DND-41 (cell line): ENCODE data around the gene MAP3K2.

ENCODE experiments used
- ATAC-seq: fragments of 200-7000 bp; cut with Tn5 transposase; 3 replicates; pipeline ENCODE4 v1.9.1; 2021; ENCODE audit warnings: low read depth; ENCODE audit not compliant: insufficient read depth
- DNase-seq: peaks from one replicate; pipeline ENCODE4 v3.0.0-alpha.2; 2020
- H2AFZ ChIP-seq: 2 replicates; pipeline ENCODE4 v1.6.0; 2012; ENCODE audit warnings: low read depth, low read length
- H3K27ac ChIP-seq: 2 replicates; pipeline ENCODE4 v1.5.1; 2012; ENCODE audit warnings: low read length, inconsistent platforms
- H3K27me3 ChIP-seq: fragments of 200-600 bp; sonication (generic); 2 replicates; pipeline ENCODE4 v1.6.0; 2012; ENCODE audit warnings: low read length, mild to moderate bottlenecking, inconsistent platforms; ENCODE audit not compliant: insufficient read depth, poor library complexity
- H3K36me3 ChIP-seq: 2 replicates; pipeline ENCODE4 v1.5.1; 2012; ENCODE audit warnings: low read length, inconsistent platforms; ENCODE audit not compliant: insufficient read depth
- H3K4me1 ChIP-seq: 2 replicates; pipeline ENCODE4 v1.5.1; 2012; ENCODE audit warnings: mild to moderate bottlenecking, low read length; ENCODE audit not compliant: insufficient read depth
- H3K4me2 ChIP-seq: 2 replicates; pipeline ENCODE4 v1.6.0; 2012; ENCODE audit warnings: mild to moderate bottlenecking, moderate library complexity, low read length, inconsistent platforms; ENCODE audit not compliant: insufficient read depth
- H3K4me3 ChIP-seq, 2 experiments: fragments of 200-600 bp in 1 of 2; shearing (Covaris generic) in 1 of 2; 2 replicates each; pipeline ENCODE4 v1.5.1; 2012 to 2016; ENCODE audit warnings: inconsistent platforms in 2 of 2, low read length in 2 of 2, mild to moderate bottlenecking in 2 of 2, low read depth in 1 of 2, moderate library complexity in 1 of 2
- H3K79me2 ChIP-seq: 2 replicates; pipeline ENCODE4 v1.6.0; 2012; ENCODE audit warnings: low read length, inconsistent platforms; ENCODE audit not compliant: insufficient read depth
- H3K9ac ChIP-seq: 2 replicates; pipeline ENCODE4 v1.6.0; 2012; ENCODE audit warnings: low read depth, mild to moderate bottlenecking, inconsistent platforms, low read length, moderate library complexity
- H3K9me3 ChIP-seq: 2 replicates; pipeline ENCODE4 v1.5.1; 2012; ENCODE audit warnings: low read length, moderate library complexity, mild to moderate bottlenecking, inconsistent platforms; ENCODE audit not compliant: insufficient read depth, severe bottlenecking
- H4K20me1 ChIP-seq: 2 replicates; pipeline ENCODE4 v1.6.0; 2012; ENCODE audit warnings: low read length; ENCODE audit not compliant: insufficient read depth
- CTCF ChIP-seq: IDR thresholded peaks from 2 replicates; pipeline ENCODE4 v1.5.1; 2012; ENCODE audit warnings: borderline replicate concordance, low read length, moderate library complexity, mild to moderate bottlenecking; ENCODE audit not compliant: poor library complexity, severe bottlenecking; ENCODE audit errors: extremely low read depth
- EZH2 ChIP-seq: IDR thresholded peaks from 3 replicates; pipeline ENCODE4 v1.6.1; 2012; ENCODE audit warnings: borderline replicate concordance, low read depth, mild to moderate bottlenecking, moderate library complexity, low read length, inconsistent platforms; ENCODE audit not compliant: severe bottlenecking

Gene MAP3K2

GRCh38 chr2:127387655-127388422, at the start of gene MAP3K2:
Gene MAP3K2 (minus strand): TSS chr2:127387975. CDS start chr2:127343129, 44,846 bp downstream.
- Histone ChIP-seq H3K9ac (peak within 1 kb of the TSS; percentile 99), H3K4me1 (peaks cover 43% of the 10 kb centered on the region), H3K4me2 (peak within 1 kb of the TSS; percentile 74), H3K9me3 (no peaks in the 10 kb centered on the region), H3K79me2 (peaks cover 47% of the 10 kb centered on the region), H2AFZ (peak within 1 kb of the TSS; percentile 88), H3K27ac (peak within 1 kb of the TSS; percentile 90), H3K36me3 (peaks cover 8% of the 10 kb centered on the region), H3K4me3 (peak within 1 kb of the TSS; percentile 78 to 82), H4K20me1 (peaks cover 28% of the 10 kb centered on the region), H3K27me3 (no peaks in the 10 kb centered on the region)
- TF ChIP-seq CTCF (no peak), EZH2 (no peak)
- ATAC-seq (peak; percentile 75), DNase-seq (peak; percentile 93)

- no peak for TF ChIP-seq EZH2
- TF ChIP-seq CTCF, result no peak
- no peaks in the 10 kb centered on the region for H3K36me3 ChIP-seq
- H3K9me3 ChIP-seq, result peaks cover 3% of the 10 kb centered on the region
- H3K4me3 ChIP-seq, result no peak overlapping the region
- H2AFZ ChIP-seq, result no peak overlapping the region
- H3K9ac ChIP-seq, result no peak overlapping the region
- H3K27me3 ChIP-seq, result no peaks in the 10 kb centered on the region
- H4K20me1 ChIP-seq, result no peaks in the 10 kb centered on the region
- no peak for ATAC-seq
- H3K4me2 ChIP-seq, result no peak overlapping the region
- no peaks in the 10 kb centered on the region for H3K4me1 ChIP-seq
- no peak overlapping the region for H3K27ac ChIP-seq
- DNase-seq, result no peak
- no peaks in the 10 kb centered on the region for H3K79me2 ChIP-seq
Measured at GRCh38 chr2:127437056-127437455, 49.3 kb upstream of the MAP3K2 start.

GRCh38 chr2:127434515-127434914, 46.7 kb upstream of the MAP3K2 start:
- no peaks in the 10 kb centered on the region for H4K20me1 ChIP-seq
- H3K27ac ChIP-seq, result no peak overlapping the region
- H3K9me3 ChIP-seq, result no peaks in the 10 kb centered on the region
- no peaks in the 10 kb centered on the region for H3K36me3 ChIP-seq
- no peaks in the 10 kb centered on the region for H3K4me1 ChIP-seq
- no peak overlapping the region for H3K4me3 ChIP-seq
- no peak for ATAC-seq
- TF ChIP-seq CTCF, result no peak
- TF ChIP-seq EZH2, result no peak
- H3K79me2 ChIP-seq, result no peaks in the 10 kb centered on the region
- H3K9ac ChIP-seq, result no peak overlapping the region
- H3K27me3 ChIP-seq, result no peaks in the 10 kb centered on the region
- H3K4me2 ChIP-seq, result no peak overlapping the region
- no peak for DNase-seq
- no peak overlapping the region for H2AFZ ChIP-seq
